HEK293 (cell line): ENCODE results near the gene IFT52.

Experiments
- KLF7 ChIP-seq: fragments of 450-650 bp; formaldehyde crosslinking; IDR thresholded peaks from 2 replicates; pipeline ENCODE4 v1.5.1; 2016; ENCODE audit warnings: missing biosample characterization, missing genetic modification characterization, borderline replicate concordance
- KLF9 ChIP-seq: fragments of 450-650 bp; formaldehyde crosslinking; IDR thresholded peaks from 2 replicates; pipeline ENCODE4 v1.5.1; 2016; ENCODE audit warnings: missing biosample characterization, missing genetic modification characterization, low read depth
- SP2 ChIP-seq: fragments of 450-650 bp; formaldehyde crosslinking; IDR thresholded peaks from 2 replicates; pipeline ENCODE4 v1.5.1; 2016; ENCODE audit warnings: missing biosample characterization, missing genetic modification characterization
- SP3 ChIP-seq: fragments of 450-650 bp; formaldehyde crosslinking; IDR thresholded peaks from 2 replicates; pipeline ENCODE4 v1.5.1; 2016; ENCODE audit warnings: missing biosample characterization, missing genetic modification characterization
- ZBTB1 ChIP-seq: fragments of 450-650 bp; formaldehyde crosslinking; IDR thresholded peaks from 2 replicates; pipeline ENCODE4 v1.5.1; 2016; ENCODE audit warnings: missing biosample characterization, missing genetic modification characterization
- ZFP37 ChIP-seq: fragments of 450-650 bp; formaldehyde crosslinking; IDR thresholded peaks from 2 replicates; pipeline ENCODE4 v1.5.1; 2016; ENCODE audit warnings: missing biosample characterization, missing genetic modification characterization
- ZIC2 ChIP-seq: fragments of 450-650 bp; formaldehyde crosslinking; IDR thresholded peaks from 2 replicates; pipeline ENCODE4 v1.5.1; 2016; ENCODE audit warnings: missing biosample characterization, missing genetic modification characterization
- ZNF133 ChIP-seq: fragments of 450-650 bp; formaldehyde crosslinking; IDR thresholded peaks from 2 replicates; pipeline ENCODE4 v1.5.1; 2016; ENCODE audit warnings: missing biosample characterization, missing genetic modification characterization
- ZNF2 ChIP-seq: fragments of 450-650 bp; formaldehyde crosslinking; IDR thresholded peaks from 2 replicates; pipeline ENCODE4 v1.5.1; 2016; ENCODE audit warnings: missing biosample characterization, missing genetic modification characterization
- ZNF23 ChIP-seq: fragments of 450-650 bp; formaldehyde crosslinking; IDR thresholded peaks from 2 replicates; pipeline ENCODE4 v1.5.1; 2016; ENCODE audit warnings: missing biosample characterization, missing genetic modification characterization, borderline replicate concordance
- ZNF292 ChIP-seq: fragments of 450-650 bp; formaldehyde crosslinking; IDR thresholded peaks from 2 replicates; pipeline ENCODE4 v1.5.1; 2016; ENCODE audit warnings: low read depth, missing biosample characterization, missing genetic modification characterization, borderline replicate concordance
- ZNF311 ChIP-seq: fragments of 450-650 bp; formaldehyde crosslinking; IDR thresholded peaks from 2 replicates; pipeline ENCODE4 v1.5.1; 2017; ENCODE audit warnings: missing biosample characterization, missing genetic modification characterization, borderline replicate concordance
- ZNF335 ChIP-seq: fragments of 450-650 bp; formaldehyde crosslinking; conservative IDR thresholded peaks from 2 replicates; pipeline ENCODE4 v1.5.1; 2016; ENCODE audit warnings: missing biosample characterization, missing genetic modification characterization
- ZNF37A ChIP-seq: fragments of 450-650 bp; IDR thresholded peaks from 2 replicates; pipeline ENCODE4 v1.5.1; 2018; ENCODE audit warnings: missing biosample characterization, missing genetic modification characterization
- ZNF501 ChIP-seq: fragments of 450-650 bp; formaldehyde crosslinking; IDR thresholded peaks from 2 replicates; pipeline ENCODE4 v1.5.1; 2016; ENCODE audit warnings: missing biosample characterization, missing genetic modification characterization
- ZNF600 ChIP-seq: fragments of 450-650 bp; formaldehyde crosslinking; IDR thresholded peaks from 2 replicates; pipeline ENCODE4 v1.5.1; 2016; ENCODE audit warnings: missing biosample characterization, missing genetic modification characterization
- ZNF621 ChIP-seq: fragments of 450-650 bp; formaldehyde crosslinking; IDR thresholded peaks from 2 replicates; pipeline ENCODE4 v1.5.1; 2017; ENCODE audit warnings: missing biosample characterization, missing genetic modification characterization
- ZNF677 ChIP-seq: fragments of 450-650 bp; IDR thresholded peaks from 2 replicates; pipeline ENCODE4 v1.5.0; 2018; ENCODE audit warnings: missing biosample characterization, mild to moderate bottlenecking, missing genetic modification characterization, moderate library complexity
- ZNF830 ChIP-seq: fragments of 450-650 bp; IDR thresholded peaks from 2 replicates; pipeline ENCODE4 v1.5.0; 2018; ENCODE audit warnings: missing biosample characterization, missing genetic modification characterization, low read depth, mild to moderate bottlenecking, moderate library complexity
- TF ChIP-seq, protein P1 (sequence below): fragments of 450-650 bp; formaldehyde crosslinking; IDR thresholded peaks from 2 replicates; pipeline ENCODE4 v1.5.1; 2016; ENCODE audit warnings: missing biosample characterization, missing genetic modification characterization
- TF ChIP-seq, protein P2 (sequence below): fragments of 450-650 bp; formaldehyde crosslinking; IDR thresholded peaks from 2 replicates; pipeline ENCODE4 v1.5.1; 2017; ENCODE audit warnings: missing biosample characterization, missing genetic modification characterization
- TF ChIP-seq, protein P3 (sequence below): IDR thresholded peaks from 2 replicates; pipeline ENCODE4 v1.6.1; 2011; ENCODE audit warnings: mild to moderate bottlenecking, low read depth, low read length, borderline replicate concordance
- TF ChIP-seq, protein P4 (sequence below): fragments of 450-650 bp; formaldehyde crosslinking; IDR thresholded peaks from 2 replicates; pipeline ENCODE4 v1.5.1; 2016; ENCODE audit warnings: missing biosample characterization, missing genetic modification characterization
- TF ChIP-seq, protein P5 (sequence below): fragments of 450-650 bp; formaldehyde crosslinking; conservative IDR thresholded peaks from 2 replicates; pipeline ENCODE4 v1.5.1; 2016; ENCODE audit warnings: low read depth, missing biosample characterization, missing genetic modification characterization
- TF ChIP-seq, protein P6 (sequence below): fragments of 450-650 bp; formaldehyde crosslinking; IDR thresholded peaks from 2 replicates; pipeline ENCODE4 v1.5.1; 2016; ENCODE audit warnings: missing biosample characterization, missing genetic modification characterization

The IFT52 gene

DNA sequence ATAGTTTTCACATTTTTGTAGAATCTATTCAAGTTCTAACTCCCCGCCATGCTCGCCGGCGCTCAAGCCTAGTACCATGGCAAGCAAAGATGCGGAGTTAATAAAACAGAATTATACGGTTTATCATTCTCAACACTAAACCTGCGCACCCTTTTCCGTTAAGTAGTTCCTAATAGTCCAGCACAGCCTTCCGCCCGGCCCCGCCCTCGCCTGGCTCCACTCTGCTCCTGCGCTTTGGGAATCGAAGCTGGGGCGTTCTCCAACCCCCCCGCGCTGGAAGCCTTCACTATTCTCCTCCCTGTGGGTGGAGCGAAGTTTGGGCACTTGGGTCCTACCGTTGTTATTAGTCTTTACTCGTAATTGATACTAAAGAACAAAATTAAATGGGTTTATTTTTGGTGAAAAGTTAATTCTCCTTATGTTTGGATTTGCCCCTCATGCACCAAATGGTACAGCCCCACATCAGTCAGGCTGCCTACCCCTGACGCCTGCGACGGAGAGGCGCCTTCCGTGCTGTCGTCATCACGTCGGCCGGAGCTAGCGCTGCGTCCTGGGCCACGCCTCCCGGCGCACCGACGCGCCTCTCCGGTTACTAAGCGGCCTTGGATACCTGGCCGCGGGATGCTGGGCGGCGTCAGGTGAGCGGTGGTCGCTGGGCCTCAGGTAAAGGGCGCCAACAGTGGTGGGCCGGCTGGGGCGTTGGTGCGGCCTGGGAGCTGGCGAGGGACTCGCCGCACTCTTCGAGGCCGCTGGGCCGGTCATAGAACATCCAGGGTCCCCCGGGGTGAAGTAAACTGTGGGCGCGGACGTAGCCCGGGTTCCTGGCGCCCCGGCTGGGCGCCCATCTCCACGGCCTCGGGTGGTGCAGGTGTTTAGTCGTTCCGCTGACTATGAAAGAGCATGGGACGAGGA, at the start of gene IFT52 (continued):
- TF ChIP-seq ZFP37 (tag by site-specific recombination) (no peak), ZNF311 (tag by site-specific recombination) (no peak), ZNF37A (tag by site-specific recombination) (no peak), KLF9 (tag by site-specific recombination) (peak; percentile 94), ZNF292 (tag by site-specific recombination) (no peak), ZNF600 (tag by site-specific recombination) (peak; percentile 81), SP2 (tag by site-specific recombination) (peak; percentile 57), ZNF501 (tag by site-specific recombination) (peak; percentile 71; the same call in 1 of the 2 replicates), SP3 (peak; percentile 84), ZNF335 (peak; percentile 92), ZNF621 (tag by site-specific recombination) (no peak), KLF7 (tag by site-specific recombination) (peak; percentile 59; the same call in 1 of the 2 replicates), ZNF2 (tag by site-specific recombination) (peak; percentile 72; the same call in 1 of the 2 replicates), ZNF677 (no peak), ZNF830 (no peak), ZNF23 (tag by site-specific recombination) (no peak), ZIC2 (tag by site-specific recombination) (peak; percentile 35), ZNF133 (no peak), ZBTB1 (no peak)
- TF ChIP-seq, protein P1, sequence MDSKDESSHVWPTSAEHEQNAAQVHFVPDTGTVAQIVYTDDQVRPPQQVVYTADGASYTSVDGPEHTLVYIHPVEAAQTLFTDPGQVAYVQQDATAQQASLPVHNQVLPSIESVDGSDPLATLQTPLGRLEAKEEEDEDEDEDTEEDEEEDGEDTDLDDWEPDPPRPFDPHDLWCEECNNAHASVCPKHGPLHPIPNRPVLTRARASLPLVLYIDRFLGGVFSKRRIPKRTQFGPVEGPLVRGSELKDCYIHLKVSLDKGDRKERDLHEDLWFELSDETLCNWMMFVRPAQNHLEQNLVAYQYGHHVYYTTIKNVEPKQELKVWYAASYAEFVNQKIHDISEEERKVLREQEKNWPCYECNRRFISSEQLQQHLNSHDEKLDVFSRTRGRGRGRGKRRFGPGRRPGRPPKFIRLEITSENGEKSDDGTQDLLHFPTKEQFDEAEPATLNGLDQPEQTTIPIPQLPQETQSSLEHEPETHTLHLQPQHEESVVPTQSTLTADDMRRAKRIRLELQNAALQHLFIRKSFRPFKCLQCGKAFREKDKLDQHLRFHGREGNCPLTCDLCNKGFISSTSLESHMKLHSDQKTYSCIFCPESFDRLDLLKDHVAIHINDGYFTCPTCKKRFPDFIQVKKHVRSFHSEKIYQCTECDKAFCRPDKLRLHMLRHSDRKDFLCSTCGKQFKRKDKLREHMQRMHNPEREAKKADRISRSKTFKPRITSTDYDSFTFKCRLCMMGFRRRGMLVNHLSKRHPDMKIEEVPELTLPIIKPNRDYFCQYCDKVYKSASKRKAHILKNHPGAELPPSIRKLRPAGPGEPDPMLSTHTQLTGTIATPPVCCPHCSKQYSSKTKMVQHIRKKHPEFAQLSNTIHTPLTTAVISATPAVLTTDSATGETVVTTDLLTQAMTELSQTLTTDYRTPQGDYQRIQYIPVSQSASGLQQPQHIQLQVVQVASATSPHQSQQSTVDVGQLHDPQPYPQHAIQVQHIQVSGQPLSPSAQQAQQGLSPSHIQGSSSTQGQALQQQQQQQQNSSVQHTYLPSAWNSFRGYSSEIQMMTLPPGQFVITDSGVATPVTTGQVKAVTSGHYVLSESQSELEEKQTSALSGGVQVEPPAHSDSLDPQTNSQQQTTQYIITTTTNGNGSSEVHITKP (tag by site-specific recombination) = peak; percentile 100
- TF ChIP-seq, protein P2, sequence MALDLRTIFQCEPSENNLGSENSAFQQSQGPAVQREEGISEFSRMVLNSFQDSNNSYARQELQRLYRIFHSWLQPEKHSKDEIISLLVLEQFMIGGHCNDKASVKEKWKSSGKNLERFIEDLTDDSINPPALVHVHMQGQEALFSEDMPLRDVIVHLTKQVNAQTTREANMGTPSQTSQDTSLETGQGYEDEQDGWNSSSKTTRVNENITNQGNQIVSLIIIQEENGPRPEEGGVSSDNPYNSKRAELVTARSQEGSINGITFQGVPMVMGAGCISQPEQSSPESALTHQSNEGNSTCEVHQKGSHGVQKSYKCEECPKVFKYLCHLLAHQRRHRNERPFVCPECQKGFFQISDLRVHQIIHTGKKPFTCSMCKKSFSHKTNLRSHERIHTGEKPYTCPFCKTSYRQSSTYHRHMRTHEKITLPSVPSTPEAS = no peak
- TF ChIP-seq, protein P3, sequence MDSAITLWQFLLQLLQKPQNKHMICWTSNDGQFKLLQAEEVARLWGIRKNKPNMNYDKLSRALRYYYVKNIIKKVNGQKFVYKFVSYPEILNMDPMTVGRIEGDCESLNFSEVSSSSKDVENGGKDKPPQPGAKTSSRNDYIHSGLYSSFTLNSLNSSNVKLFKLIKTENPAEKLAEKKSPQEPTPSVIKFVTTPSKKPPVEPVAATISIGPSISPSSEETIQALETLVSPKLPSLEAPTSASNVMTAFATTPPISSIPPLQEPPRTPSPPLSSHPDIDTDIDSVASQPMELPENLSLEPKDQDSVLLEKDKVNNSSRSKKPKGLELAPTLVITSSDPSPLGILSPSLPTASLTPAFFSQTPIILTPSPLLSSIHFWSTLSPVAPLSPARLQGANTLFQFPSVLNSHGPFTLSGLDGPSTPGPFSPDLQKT = no peak
- TF ChIP-seq, protein P4, sequence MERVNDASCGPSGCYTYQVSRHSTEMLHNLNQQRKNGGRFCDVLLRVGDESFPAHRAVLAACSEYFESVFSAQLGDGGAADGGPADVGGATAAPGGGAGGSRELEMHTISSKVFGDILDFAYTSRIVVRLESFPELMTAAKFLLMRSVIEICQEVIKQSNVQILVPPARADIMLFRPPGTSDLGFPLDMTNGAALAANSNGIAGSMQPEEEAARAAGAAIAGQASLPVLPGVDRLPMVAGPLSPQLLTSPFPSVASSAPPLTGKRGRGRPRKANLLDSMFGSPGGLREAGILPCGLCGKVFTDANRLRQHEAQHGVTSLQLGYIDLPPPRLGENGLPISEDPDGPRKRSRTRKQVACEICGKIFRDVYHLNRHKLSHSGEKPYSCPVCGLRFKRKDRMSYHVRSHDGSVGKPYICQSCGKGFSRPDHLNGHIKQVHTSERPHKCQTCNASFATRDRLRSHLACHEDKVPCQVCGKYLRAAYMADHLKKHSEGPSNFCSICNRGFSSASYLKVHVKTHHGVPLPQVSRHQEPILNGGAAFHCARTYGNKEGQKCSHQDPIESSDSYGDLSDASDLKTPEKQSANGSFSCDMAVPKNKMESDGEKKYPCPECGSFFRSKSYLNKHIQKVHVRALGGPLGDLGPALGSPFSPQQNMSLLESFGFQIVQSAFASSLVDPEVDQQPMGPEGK (tag by site-specific recombination) = peak; percentile 97
- TF ChIP-seq, protein P5, sequence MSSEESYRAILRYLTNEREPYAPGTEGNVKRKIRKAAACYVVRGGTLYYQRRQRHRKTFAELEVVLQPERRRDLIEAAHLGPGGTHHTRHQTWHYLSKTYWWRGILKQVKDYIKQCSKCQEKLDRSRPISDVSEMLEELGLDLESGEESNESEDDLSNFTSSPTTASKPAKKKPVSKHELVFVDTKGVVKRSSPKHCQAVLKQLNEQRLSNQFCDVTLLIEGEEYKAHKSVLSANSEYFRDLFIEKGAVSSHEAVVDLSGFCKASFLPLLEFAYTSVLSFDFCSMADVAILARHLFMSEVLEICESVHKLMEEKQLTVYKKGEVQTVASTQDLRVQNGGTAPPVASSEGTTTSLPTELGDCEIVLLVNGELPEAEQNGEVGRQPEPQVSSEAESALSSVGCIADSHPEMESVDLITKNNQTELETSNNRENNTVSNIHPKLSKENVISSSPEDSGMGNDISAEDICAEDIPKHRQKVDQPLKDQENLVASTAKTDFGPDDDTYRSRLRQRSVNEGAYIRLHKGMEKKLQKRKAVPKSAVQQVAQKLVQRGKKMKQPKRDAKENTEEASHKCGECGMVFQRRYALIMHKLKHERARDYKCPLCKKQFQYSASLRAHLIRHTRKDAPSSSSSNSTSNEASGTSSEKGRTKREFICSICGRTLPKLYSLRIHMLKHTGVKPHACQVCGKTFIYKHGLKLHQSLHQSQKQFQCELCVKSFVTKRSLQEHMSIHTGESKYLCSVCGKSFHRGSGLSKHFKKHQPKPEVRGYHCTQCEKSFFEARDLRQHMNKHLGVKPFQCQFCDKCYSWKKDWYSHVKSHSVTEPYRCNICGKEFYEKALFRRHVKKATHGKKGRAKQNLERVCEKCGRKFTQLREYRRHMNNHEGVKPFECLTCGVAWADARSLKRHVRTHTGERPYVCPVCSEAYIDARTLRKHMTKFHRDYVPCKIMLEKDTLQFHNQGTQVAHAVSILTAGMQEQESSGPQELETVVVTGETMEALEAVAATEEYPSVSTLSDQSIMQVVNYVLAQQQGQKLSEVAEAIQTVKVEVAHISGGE (tag by site-specific recombination) = peak; percentile 50; the same call in 1 of the 2 replicates
- TF ChIP-seq, protein P6, sequence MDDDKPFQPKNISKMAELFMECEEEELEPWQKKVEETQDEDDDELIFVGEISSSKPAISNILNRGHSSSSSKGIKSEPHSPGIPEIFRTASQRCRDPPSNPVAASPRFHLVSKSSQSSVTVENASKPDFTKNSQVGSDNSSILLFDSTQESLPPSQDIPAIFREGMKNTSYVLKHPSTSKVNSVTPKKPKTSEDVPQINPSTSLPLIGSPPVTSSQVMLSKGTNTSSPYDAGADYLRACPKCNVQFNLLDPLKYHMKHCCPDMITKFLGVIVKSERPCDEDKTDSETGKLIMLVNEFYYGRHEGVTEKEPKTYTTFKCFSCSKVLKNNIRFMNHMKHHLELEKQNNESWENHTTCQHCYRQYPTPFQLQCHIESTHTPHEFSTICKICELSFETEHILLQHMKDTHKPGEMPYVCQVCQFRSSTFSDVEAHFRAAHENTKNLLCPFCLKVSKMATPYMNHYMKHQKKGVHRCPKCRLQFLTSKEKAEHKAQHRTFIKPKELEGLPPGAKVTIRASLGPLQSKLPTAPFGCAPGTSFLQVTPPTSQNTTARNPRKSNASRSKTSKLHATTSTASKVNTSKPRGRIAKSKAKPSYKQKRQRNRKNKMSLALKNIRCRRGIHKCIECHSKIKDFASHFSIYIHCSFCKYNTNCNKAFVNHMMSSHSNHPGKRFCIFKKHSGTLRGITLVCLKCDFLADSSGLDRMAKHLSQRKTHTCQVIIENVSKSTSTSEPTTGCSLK = no peak
